Type B pancreatic cell (in vitro differentiated cells): ENCODE data around the gene TSN. TPM values are rescaled to one million over a fixed set of nuclear protein-coding genes. Genes with fewer than 3 reads are reported as not detected.

Source experiments
- DNase-seq: peaks from one replicate; pipeline ENCODE4 v3.0.0; 2021; ENCODE audit warnings: mixed read lengths; ENCODE audit not compliant: unreplicated experiment; ENCODE audit errors: extremely low spot score
- H3K27ac Mint-ChIP-seq: 2 replicates; pipeline ENCODE4 v1.8.0; 2021; ENCODE audit warnings: mild to moderate bottlenecking, mixed read lengths
- H3K27me3 Mint-ChIP-seq: 2 replicates; pipeline ENCODE4 v1.8.0; 2021; ENCODE audit warnings: mixed read lengths
- H3K36me3 Mint-ChIP-seq: 2 replicates; pipeline ENCODE4 v1.8.0; 2021; ENCODE audit warnings: mixed read lengths
- H3K4me1 Mint-ChIP-seq: one replicate; pipeline ENCODE4 v1.8.0; 2021; ENCODE audit warnings: mixed read lengths; ENCODE audit not compliant: unreplicated experiment
- H3K4me3 Mint-ChIP-seq: 2 replicates; pipeline ENCODE4 v1.8.0; 2021; ENCODE audit warnings: mild to moderate bottlenecking, mixed read lengths
- H3K9me3 Mint-ChIP-seq: 2 replicates; pipeline ENCODE4 v1.8.0; 2021; ENCODE audit warnings: mixed read lengths
- long read RNA-seq: library from polyadenylated mRNA; unstranded; transcript quantifications from one replicate; pipeline ENCODE4 v2.0.0, GENCODE V29; 2020
- total RNA-seq: library from RNA; stranded (reverse); gene quantifications from 2 replicates; pipeline ENCODE4 v1.2.1, GENCODE V29; 2021; ENCODE audit warnings: low replicate concordance
- TF ChIP-seq, protein P1 (sequence below): fragments of 200-600 bp; sonication (generic); conservative IDR thresholded peaks from 2 replicates; pipeline ENCODE4 v1.5.0; 2021; ENCODE audit warnings: antibody characterized with exemption, mild to moderate bottlenecking

The TSN gene
- total RNA-seq, result 64.6 and 87.6 TPM in 2 replicates
- long read RNA-seq, transcript TSN-202 (6 exons, 1,436 nt), result minor isoform, 6 of 496 reads
- long read RNA-seq, transcript TSN-212 (5 exons, 3,328 nt), result minor isoform, 5 of 496 reads
- long read RNA-seq, transcript TSN-201 (6 exons, 3,420 nt), result major isoform, 457 of 496 reads
- long read RNA-seq, partial matches to known transcripts, result 7 of 496 reads
- long read RNA-seq, other reads (novel, unspliced or antisense), result 15 of 496 reads

DNA sequence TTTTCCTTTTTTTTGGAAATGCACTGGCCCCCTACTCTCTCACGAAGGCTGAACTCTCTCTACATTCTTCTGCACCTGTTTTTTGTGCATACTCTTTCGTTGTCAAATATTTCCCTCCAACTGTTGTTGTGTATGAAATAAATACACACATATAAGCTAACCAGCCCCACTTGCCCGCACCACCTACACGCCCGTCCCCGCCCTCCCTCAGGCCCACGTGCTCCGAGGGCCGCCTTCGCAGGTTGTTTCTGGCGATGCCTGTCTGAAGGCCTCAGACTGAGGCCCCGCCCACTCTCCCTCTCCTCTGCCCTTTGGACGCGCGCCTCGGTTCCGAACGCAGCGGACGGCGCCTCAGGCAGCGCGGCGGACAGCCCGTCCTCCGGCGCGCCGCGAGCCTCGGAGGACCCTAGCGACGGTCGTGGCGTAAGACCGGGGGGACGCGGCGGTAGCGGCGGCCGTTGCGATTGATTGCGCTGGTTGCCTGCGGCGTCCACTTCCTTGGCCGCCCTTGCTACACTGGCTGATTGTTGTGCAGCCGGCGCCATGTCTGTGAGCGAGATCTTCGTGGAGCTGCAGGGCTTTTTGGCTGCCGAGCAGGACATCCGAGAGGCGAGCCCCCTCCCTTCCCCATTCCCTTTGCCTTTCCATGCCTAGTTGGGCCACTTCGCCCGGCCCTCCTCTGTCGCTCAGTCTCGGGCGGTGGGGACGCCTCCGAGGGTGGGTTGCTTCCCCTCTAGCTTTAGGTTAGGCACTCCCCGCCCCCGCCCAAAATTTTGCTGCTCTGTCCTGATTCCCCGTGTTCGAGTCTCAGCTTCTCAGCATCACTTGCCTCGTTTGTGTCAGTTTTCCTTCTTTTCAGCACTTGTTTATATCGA lies at the start of gene TSN:
Gene TSN, plus strand, starts transcription at position 415 of the 875 bp plus-strand sequence. Its CDS starts 129 bp downstream, at position 544.
- Mint-ChIP-seq H3K27ac (peak within 1 kb of the TSS; percentile 93), H3K36me3 (peaks cover 5% of the 10 kb centered on the region), H3K27me3 (no peaks in the 10 kb centered on the region), H3K4me3 (peak within 1 kb of the TSS; percentile 91), H3K4me1 (peaks cover 7% of the 10 kb centered on the region), H3K9me3 (no peaks in the 10 kb centered on the region)
- TF ChIP-seq, protein P1, sequence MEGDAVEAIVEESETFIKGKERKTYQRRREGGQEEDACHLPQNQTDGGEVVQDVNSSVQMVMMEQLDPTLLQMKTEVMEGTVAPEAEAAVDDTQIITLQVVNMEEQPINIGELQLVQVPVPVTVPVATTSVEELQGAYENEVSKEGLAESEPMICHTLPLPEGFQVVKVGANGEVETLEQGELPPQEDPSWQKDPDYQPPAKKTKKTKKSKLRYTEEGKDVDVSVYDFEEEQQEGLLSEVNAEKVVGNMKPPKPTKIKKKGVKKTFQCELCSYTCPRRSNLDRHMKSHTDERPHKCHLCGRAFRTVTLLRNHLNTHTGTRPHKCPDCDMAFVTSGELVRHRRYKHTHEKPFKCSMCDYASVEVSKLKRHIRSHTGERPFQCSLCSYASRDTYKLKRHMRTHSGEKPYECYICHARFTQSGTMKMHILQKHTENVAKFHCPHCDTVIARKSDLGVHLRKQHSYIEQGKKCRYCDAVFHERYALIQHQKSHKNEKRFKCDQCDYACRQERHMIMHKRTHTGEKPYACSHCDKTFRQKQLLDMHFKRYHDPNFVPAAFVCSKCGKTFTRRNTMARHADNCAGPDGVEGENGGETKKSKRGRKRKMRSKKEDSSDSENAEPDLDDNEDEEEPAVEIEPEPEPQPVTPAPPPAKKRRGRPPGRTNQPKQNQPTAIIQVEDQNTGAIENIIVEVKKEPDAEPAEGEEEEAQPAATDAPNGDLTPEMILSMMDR, result no peak
- DNase-seq, result peak; percentile 98

DNA sequence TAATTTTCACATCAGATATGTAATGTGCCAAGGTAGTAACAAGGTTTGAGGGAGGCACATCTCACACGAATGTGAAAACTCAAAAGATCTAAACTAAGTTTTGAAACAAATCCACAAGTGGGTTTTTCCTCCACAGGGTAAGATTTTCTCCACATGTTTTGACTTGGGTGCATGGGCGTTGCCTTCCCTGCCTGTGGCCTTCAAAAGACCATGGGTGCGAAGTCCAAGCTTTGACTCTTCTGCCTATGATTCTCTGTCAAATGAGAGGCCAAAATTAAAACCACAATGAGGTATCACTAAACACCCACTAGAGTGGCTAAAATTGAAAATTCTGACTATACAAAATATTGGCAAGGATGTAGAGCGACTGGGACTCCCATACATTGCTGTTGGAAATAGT lies 49.5 kb upstream of the TSN start:
- TF ChIP-seq, protein P1, result no peak
- Mint-ChIP-seq H3K4me1 (peaks cover 13% of the 10 kb centered on the region), H3K27me3 (no peaks in the 10 kb centered on the region), H3K27ac (no peak overlapping the region), H3K4me3 (no peak overlapping the region), H3K9me3 (no peaks in the 10 kb centered on the region), H3K36me3 (no peaks in the 10 kb centered on the region)
- no peak for DNase-seq

DNA sequence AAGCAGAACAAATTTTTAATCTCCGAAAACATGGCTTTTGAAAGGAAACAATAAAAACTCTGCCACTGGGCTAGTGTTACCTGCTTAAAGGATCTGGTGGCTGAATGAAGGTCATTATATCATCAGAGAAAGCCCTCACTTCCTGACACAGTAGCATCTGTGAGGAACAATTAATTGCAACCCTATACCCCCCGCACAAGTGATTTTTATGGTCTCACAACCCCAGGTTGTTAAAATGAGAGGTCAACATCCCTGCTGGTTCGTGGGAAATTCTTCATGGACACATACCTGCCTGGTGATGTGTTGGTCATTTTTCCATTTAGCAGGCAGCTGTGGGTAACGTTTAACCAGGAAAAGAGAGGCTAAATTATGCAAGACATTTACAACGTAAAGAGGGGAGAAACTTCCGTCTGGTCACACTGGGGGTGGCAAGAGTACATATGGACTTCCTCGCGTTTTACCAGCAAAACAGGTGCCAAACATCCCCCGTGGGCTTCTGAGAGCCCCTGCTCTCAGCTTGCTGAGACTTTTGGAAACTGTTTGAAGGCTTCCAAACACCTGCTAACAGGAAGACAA lies 48.0 kb upstream of the TSN start:
- Mint-ChIP-seq H3K4me1 (peaks cover 13% of the 10 kb centered on the region), H3K36me3 (no peaks in the 10 kb centered on the region), H3K27me3 (no peaks in the 10 kb centered on the region), H3K9me3 (no peaks in the 10 kb centered on the region), H3K4me3 (no peak overlapping the region), H3K27ac (peak overlapping the region; percentile 71)
- DNase-seq, result no peak
- TF ChIP-seq, protein P1, result no peak

- Mint-ChIP-seq H3K27me3 (no peaks in the 10 kb centered on the region), H3K36me3 (no peaks in the 10 kb centered on the region), H3K4me3 (no peak overlapping the region), H3K27ac (peak overlapping the region; percentile 71), H3K4me1 (peaks cover 13% of the 10 kb centered on the region), H3K9me3 (no peaks in the 10 kb centered on the region)
- DNase-seq, result no peak
- TF ChIP-seq, protein P1, result no peak
These were observed 47.5 kb upstream of the TSN start for GRCh38 chr2:121707920-121708361.

GRCh38 chr2:121709776-121710469 lies 45.5 kb upstream of the TSN start:
- H3K27ac Mint-ChIP-seq, result no peak overlapping the region
- no peaks in the 10 kb centered on the region for H3K27me3 Mint-ChIP-seq
- H3K4me3 Mint-ChIP-seq, result no peak overlapping the region
- TF ChIP-seq, protein P1, result no peak
- no peaks in the 10 kb centered on the region for H3K36me3 Mint-ChIP-seq
- no peaks in the 10 kb centered on the region for H3K9me3 Mint-ChIP-seq
- peaks cover 13% of the 10 kb centered on the region for H3K4me1 Mint-ChIP-seq
- DNase-seq, result no peak
